IMR-90 (cell line): ENCODE results near the gene KIF1C. TPM values are rescaled to one million over a fixed set of nuclear protein-coding genes. Genes with fewer than 3 reads are reported as not detected.

Source experiments
- ATAC-seq: fragments of 200-7000 bp; cut with Tn5 transposase; 2 replicates; pipeline ENCODE4 v1.9.1; 2020; ENCODE audit warnings: low read depth, mild to moderate bottlenecking, moderate library complexity
- Bru-seq: library from RNA; stranded (reverse); fragments of 400-500 nt; gene quantifications from one replicate; lab custom pipeline; 2021; lab: Mats Ljungman, UMichigan
- BruChase-seq, 2 experiments: library from RNA; stranded (reverse); fragments of 400-500 nt; gene quantifications; one replicate each; lab custom pipeline; 2021; lab: Mats Ljungman, UMichigan
- BruUV-seq: library from RNA; stranded (reverse); fragments of 400-500 nt; replicated peaks from 2 replicates; lab custom pipeline; 2021; lab: Mats Ljungman, UMichigan
- CTCF ChIA-PET: fragments of 300-600 bp; formaldehyde crosslinking; extraction: SDS; loops from one replicate; lab custom pipeline; 2021; ENCODE audit warnings: antibody characterized with exemption; lab: Yijun Ruan, JAX
- POLR2A ChIA-PET: fragments of 300-600 bp; sonication (Branson Sonifier 250); formaldehyde crosslinking; loops from one replicate; lab custom pipeline; 2022; ENCODE audit warnings: antibody characterized with exemption; ENCODE audit not compliant: unreplicated experiment; lab: Charles Lee
- DNase-seq: peaks from one replicate; pipeline ENCODE4 v3.0.0; 2013
- H2AFZ ChIP-seq: replicated peaks from 2 replicates; pipeline ENCODE3; 2013; ENCODE audit warnings: low read length, mild to moderate bottlenecking; ENCODE audit not compliant: poor library complexity
- H2AK5ac ChIP-seq: 2 replicates; pipeline ENCODE4 v1.6.1; 2013; ENCODE audit warnings: low read depth, low read length, inconsistent platforms
- H2AK9ac ChIP-seq: replicated peaks from 2 replicates; pipeline ENCODE3; 2013; ENCODE audit warnings: mild to moderate bottlenecking, low read depth, low read length, moderate library complexity; ENCODE audit not compliant: poor library complexity
- H2BK120ac ChIP-seq: 2 replicates; pipeline ENCODE4 v1.6.1; 2013; ENCODE audit warnings: low read depth, low read length, inconsistent platforms
- H2BK15ac ChIP-seq: 3 replicates; pipeline ENCODE4 v1.6.1; 2013; ENCODE audit warnings: low read depth, low read length, inconsistent platforms
- H2BK20ac ChIP-seq: 2 replicates; pipeline ENCODE4 v1.6.1; 2013; ENCODE audit warnings: low read depth, mild to moderate bottlenecking, inconsistent platforms, low read length, moderate library complexity
- H2BK5ac ChIP-seq: 2 replicates; pipeline ENCODE4 v1.6.1; 2013; ENCODE audit warnings: mild to moderate bottlenecking, low read depth, low read length, inconsistent platforms; ENCODE audit not compliant: poor library complexity, severe bottlenecking
- H3K14ac ChIP-seq: replicated peaks from 2 replicates; pipeline ENCODE4 v1.6.1; 2013; ENCODE audit warnings: low read depth, low read length, inconsistent platforms
- H3K18ac ChIP-seq: 2 replicates; pipeline ENCODE4 v1.6.1; 2013; ENCODE audit warnings: low read depth, low read length, control low read depth
- H3K23ac ChIP-seq: 2 replicates; pipeline ENCODE4 v1.6.1; 2013; ENCODE audit warnings: low read depth, low read length, inconsistent platforms
- H3K27ac ChIP-seq: 2 replicates; pipeline ENCODE4 v1.5.1; 2013; ENCODE audit warnings: mild to moderate bottlenecking, control low read depth, low read length; ENCODE audit not compliant: insufficient read depth
- H3K27me3 ChIP-seq: 2 replicates; pipeline ENCODE4 v1.6.1; 2013; ENCODE audit warnings: low read length; ENCODE audit not compliant: control insufficient read depth, insufficient read depth
- H3K36me3 ChIP-seq: 2 replicates; pipeline ENCODE4 v1.6.1; 2013; ENCODE audit warnings: low read length, mixed read lengths; ENCODE audit not compliant: control insufficient read depth, insufficient read depth
- H3K4ac ChIP-seq: 2 replicates; pipeline ENCODE4 v1.6.1; 2013; ENCODE audit warnings: low read depth, low read length, inconsistent platforms
- H3K4me1 ChIP-seq: 2 replicates; pipeline ENCODE4 v1.6.1; 2013; ENCODE audit warnings: low read length, mixed read lengths; ENCODE audit not compliant: control insufficient read depth, insufficient read depth
- H3K4me2 ChIP-seq: 2 replicates; pipeline ENCODE4 v1.6.1; 2013; ENCODE audit warnings: low read depth, mild to moderate bottlenecking, control low read depth, low read length, moderate library complexity
- H3K4me3 ChIP-seq: 2 replicates; pipeline ENCODE4 v1.5.1; 2013; ENCODE audit warnings: low read depth, mild to moderate bottlenecking, control low read depth, low read length, moderate library complexity; ENCODE audit not compliant: insufficient read depth
- H3K56ac ChIP-seq: 2 replicates; pipeline ENCODE4 v1.6.1; 2013; ENCODE audit warnings: low read length, inconsistent platforms; ENCODE audit not compliant: insufficient read depth; ENCODE audit errors: extremely low read depth
- H3K79me1 ChIP-seq, 2 experiments: 2 replicates each; pipeline ENCODE4 v1.6.1; 2013; ENCODE audit warnings: low read length in 2 of 2, inconsistent platforms in 1 of 2, low read depth in 1 of 2
- H3K9ac ChIP-seq: 2 replicates; pipeline ENCODE4 v1.6.1; 2013; ENCODE audit warnings: low read depth, low read length, control low read depth
- H3K9me1 ChIP-seq: 2 replicates; pipeline ENCODE4 v1.6.1; 2013; ENCODE audit warnings: low read length, inconsistent platforms; ENCODE audit not compliant: insufficient read depth
- H3K9me3 ChIP-seq: 2 replicates; pipeline ENCODE4 v1.6.1; 2013; ENCODE audit warnings: low read length; ENCODE audit not compliant: control insufficient read depth, insufficient read depth
- H4K20me1 ChIP-seq: 2 replicates; pipeline ENCODE4 v1.6.1; 2013; ENCODE audit warnings: low read length, inconsistent platforms; ENCODE audit not compliant: insufficient read depth
- H4K5ac ChIP-seq: 2 replicates; pipeline ENCODE4 v1.6.1; 2013; ENCODE audit warnings: mild to moderate bottlenecking, low read depth, low read length, control low read depth
- H4K8ac ChIP-seq, 2 experiments: 2 replicates each; pipeline ENCODE4 v1.6.1; 2013; ENCODE audit warnings: low read depth in 2 of 2, low read length in 2 of 2, control low read depth in 1 of 2, inconsistent platforms in 1 of 2
- H4K91ac ChIP-seq: 2 replicates; pipeline ENCODE4 v1.6.1; 2013; ENCODE audit warnings: low read depth, low read length, inconsistent platforms; ENCODE audit not compliant: insufficient read depth
- CHD1 ChIP-seq: IDR thresholded peaks from 2 replicates; pipeline ENCODE4 v1.6.1; 2012; ENCODE audit warnings: low read depth, low read length, improper control_type of control experiment
- MAZ ChIP-seq: IDR thresholded peaks from 2 replicates; pipeline ENCODE4 v1.6.1; 2012; ENCODE audit warnings: low read depth, mild to moderate bottlenecking, low read length, improper control_type of control experiment, moderate library complexity, borderline replicate concordance
- MXI1 ChIP-seq: IDR thresholded peaks from 2 replicates; pipeline ENCODE4 v1.6.1; 2012; ENCODE audit warnings: low read depth, mild to moderate bottlenecking, low read length, moderate library complexity, borderline replicate concordance
- NFE2L2 ChIP-seq: fragments of 150-350 bp; IDR thresholded peaks from 2 replicates; pipeline ENCODE4 v1.6.1; 2016; ENCODE audit warnings: low read depth, mild to moderate bottlenecking, low read length
- RCOR1 ChIP-seq: IDR thresholded peaks from 2 replicates; pipeline ENCODE4 v1.6.1; 2012; ENCODE audit warnings: mild to moderate bottlenecking, low read length, improper control_type of control experiment; ENCODE audit not compliant: insufficient replicate concordance
- WGBS, 2 experiments: methylation state at CpG; one replicate each; pipeline versions ENCODE4 v1.1.5 to v1.1.7; 2013; ENCODE audit warnings: missing lambda C conversion rate in 2 of 2; ENCODE audit not compliant: insufficient read length in 1 of 2; ENCODE audit errors: extremely low coverage in 2 of 2; 5-methylcytosine and 5-hydroxymethylcytosine counted together
- dilution Hi-C: fragments of 300-500 bp; cut with HindIII; formaldehyde crosslinking; loops from one replicate; pipeline ENCODE4 v1.14.3; 2018; ENCODE audit warnings: low sequenced_read_pairs; ENCODE audit not compliant: unreplicated experiment
- in situ Hi-C: fragments of 300-500 bp; cut with MboI; formaldehyde crosslinking; loops from 3 replicates; pipeline ENCODE4 v1.14.3; 2019; ENCODE audit warnings: low sequenced_read_pairs, inconsistent platforms, mixed read lengths
- intact Hi-C: fragments of 100-400 bp; cut with micrococcal nuclease; formaldehyde crosslinking; loops from 2 replicates; pipeline ENCODE4 v1.10.0; 2022
- long read RNA-seq: library from polyadenylated mRNA; unstranded; transcript quantifications from one replicate; pipeline ENCODE4 v2.0.0, GENCODE V29; 2021; ENCODE audit not compliant: unreplicated experiment
- polyA plus RNA-seq, 3 experiments: library from polyadenylated mRNA; depleted of rRNA; stranded (reverse); fragments of >200 nt; gene quantifications; 2 replicates each; pipeline ENCODE4 v1.2.3, GENCODE V29; 2012; ENCODE audit warnings: low replicate concordance in 1 of 3
- total RNA-seq: library from RNA; depleted of rRNA; stranded (reverse); fragments of >200 nt; gene quantifications from 2 replicates; pipeline ENCODE4 v1.2.3, GENCODE V29; 2012; rRNA removed

The KIF1C gene
- 27.4 and 28.6 TPM in 2 replicates for total RNA-seq
- polyA plus RNA-seq (2012; rRNA removed), result 28.7 and 31.6 TPM in 2 replicates
- 25.1 and 36.4 TPM in 2 replicates for polyA plus RNA-seq (2012; cell fraction: cytosol; rRNA removed)
- polyA plus RNA-seq (2012; cell fraction: nucleus; rRNA removed; ENCODE audit: low replicate concordance), result 37.1 and 38.6 TPM in 2 replicates
- Bru-seq, nascent RNA, result percentile 74 among the genes with signal in this experiment
- BruChase-seq, experiment 1, labeled RNA remaining after a 6-hour chase, result percentile 90 among the genes with signal in this experiment
- BruChase-seq, experiment 2, labeled RNA remaining after a 2-hour chase, result percentile 85 among the genes with signal in this experiment
- long read RNA-seq, full-length matches to known transcripts, result 45 of 110 reads
- long read RNA-seq, partial matches to known transcripts, result 47 of 110 reads
- long read RNA-seq, other reads (novel, unspliced or antisense), result 18 of 110 reads

DNA sequence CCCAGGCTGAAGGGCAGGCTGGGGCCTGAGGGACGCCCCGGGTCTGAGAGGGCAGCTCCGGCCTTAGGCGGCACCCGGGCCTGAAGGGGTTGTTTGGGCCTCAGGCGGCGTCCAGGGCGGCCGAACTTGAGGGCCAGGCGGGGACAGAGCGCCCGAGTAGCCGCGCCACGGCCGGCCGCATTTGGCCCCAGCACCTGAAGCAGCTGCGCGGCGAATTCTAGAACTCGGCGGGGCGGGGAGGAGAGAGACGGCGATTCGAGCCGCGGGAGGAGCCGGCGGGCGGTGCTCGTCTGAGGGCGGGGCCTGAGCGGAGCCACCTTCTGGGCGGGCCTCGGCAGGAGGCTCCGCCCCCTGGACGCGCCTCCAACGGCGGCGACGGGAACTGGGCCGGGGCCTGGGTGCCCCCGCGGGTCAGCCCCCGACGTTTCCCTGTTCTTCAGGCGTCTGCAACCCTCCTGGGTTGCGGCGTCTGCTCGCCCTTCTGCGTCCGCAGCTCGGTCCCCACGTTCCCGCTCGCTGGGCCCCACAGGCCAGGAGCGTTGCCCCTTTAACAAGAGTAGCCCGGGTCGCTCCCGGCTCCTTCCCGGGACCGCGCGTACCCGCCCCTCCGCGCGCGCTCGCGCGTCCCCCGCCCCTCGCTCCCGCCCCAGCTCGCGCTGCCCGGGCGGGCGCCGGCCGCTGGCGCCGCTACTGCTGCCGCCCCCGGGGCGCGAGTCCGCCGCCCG lies at the start of gene KIF1C, which contains the start of gene INCA1:
Gene KIF1C (plus strand): TSS at position 649 of the 725 bp plus-strand sequence. CDS start 2,297 bp downstream, outside the sequence.
Gene INCA1 (minus strand): TSS at position 221 of the 725 bp plus-strand sequence. CDS start 3,085 bp downstream, outside the sequence.
- dilution Hi-C loops (no loop called here), in situ Hi-C loops (no loop called here), intact Hi-C loops (no loop called here)
- Histone ChIP-seq H2AK5ac (peak within 1 kb of the TSS; percentile 91), H3K9me1 (peaks cover 18% of the 10 kb centered on the region), H3K23ac (peak within 1 kb of the TSS; percentile 97), H2BK15ac (peak within 1 kb of the TSS; percentile 97; the same call in 2 of the 3 replicates), H3K4me2 (peak within 1 kb of the TSS; percentile 96), H3K9ac (peak within 1 kb of the TSS; percentile 89), H4K8ac (peak within 1 kb of the TSS; percentile 84 to 86; a peak in 3 of 4 replicates), H3K14ac (peak within 1 kb of the TSS; percentile 94), H3K4me3 (peak within 1 kb of the TSS; percentile 96), H2BK120ac (peak within 1 kb of the TSS; percentile 89), H3K36me3 (peaks cover 19% of the 10 kb centered on the region), H3K79me1 (peaks cover 28 to 48% of the 10 kb centered on the region in 2 experiments), H2AFZ (peak within 1 kb of the TSS; percentile 100), H2BK5ac (peak within 1 kb of the TSS; percentile 100), H4K5ac (peak within 1 kb of the TSS; percentile 18; the same call in 1 of the 2 replicates), H2AK9ac (peak within 1 kb of the TSS; percentile 97), H3K56ac (peak within 1 kb of the TSS; percentile 77), H3K4ac (peak within 1 kb of the TSS; percentile 95), H4K20me1 (peaks cover 26% of the 10 kb centered on the region), H3K18ac (peak within 1 kb of the TSS; percentile 87), H3K27ac (peak within 1 kb of the TSS; percentile 98), H2BK20ac (0 out of 2 replicates have a peak within 1 kb of the TSS, but pooled peaks have one; percentile 45), H3K27me3 (no peaks in the 10 kb centered on the region), H4K91ac (peak within 1 kb of the TSS; percentile 82), H3K9me3 (no peaks in the 10 kb centered on the region), H3K4me1 (peaks cover 21% of the 10 kb centered on the region)
- TF ChIP-seq RCOR1 (no peak), CHD1 (no peak), NFE2L2 (no peak), MAZ (peak; percentile 61; the same call in 1 of the 2 replicates), MXI1 (no peak; the same call in 1 of the 2 replicates)
- BruUV-seq, result no TSS peak
- ATAC-seq (peak; percentile 95), DNase-seq (peak; percentile 82)
- CTCF ChIA-PET, result interaction anchor here (0.9 to 1.2 kb wide), 3 partner anchors 10 to 13 kb away, joined by 3 to 4 read pairs (median 3); partner anchors contain the start of gene CAMTA2
- POLR2A ChIA-PET, result interaction anchor here (0.6 to 0.8 kb wide), 3 partner anchors 49 to 767 kb away, joined by 3 to 11 read pairs (median 7); partner anchors contain the start of gene PFN1
- 0% methylated on average over 43 of the region's 93 CpGs; no CpG with 5 or more reads in 1 of the 2 experiments for WGBS, 2 experiments
